ENCODE results near the gene ARID3B. TPM values are rescaled to one million over a fixed set of nuclear protein-coding genes. Genes with fewer than 3 reads are reported as not detected.

The ARID3B gene
- total RNA-seq, 1 donor from 2014 or later: 1.5 TPM

GRCh38 chr15:74642348-74642733, 101.3 kb downstream of the ARID3B start:
- no peak for DNase-seq (ENCODE audit: low read depth, low spot score)

DNA sequence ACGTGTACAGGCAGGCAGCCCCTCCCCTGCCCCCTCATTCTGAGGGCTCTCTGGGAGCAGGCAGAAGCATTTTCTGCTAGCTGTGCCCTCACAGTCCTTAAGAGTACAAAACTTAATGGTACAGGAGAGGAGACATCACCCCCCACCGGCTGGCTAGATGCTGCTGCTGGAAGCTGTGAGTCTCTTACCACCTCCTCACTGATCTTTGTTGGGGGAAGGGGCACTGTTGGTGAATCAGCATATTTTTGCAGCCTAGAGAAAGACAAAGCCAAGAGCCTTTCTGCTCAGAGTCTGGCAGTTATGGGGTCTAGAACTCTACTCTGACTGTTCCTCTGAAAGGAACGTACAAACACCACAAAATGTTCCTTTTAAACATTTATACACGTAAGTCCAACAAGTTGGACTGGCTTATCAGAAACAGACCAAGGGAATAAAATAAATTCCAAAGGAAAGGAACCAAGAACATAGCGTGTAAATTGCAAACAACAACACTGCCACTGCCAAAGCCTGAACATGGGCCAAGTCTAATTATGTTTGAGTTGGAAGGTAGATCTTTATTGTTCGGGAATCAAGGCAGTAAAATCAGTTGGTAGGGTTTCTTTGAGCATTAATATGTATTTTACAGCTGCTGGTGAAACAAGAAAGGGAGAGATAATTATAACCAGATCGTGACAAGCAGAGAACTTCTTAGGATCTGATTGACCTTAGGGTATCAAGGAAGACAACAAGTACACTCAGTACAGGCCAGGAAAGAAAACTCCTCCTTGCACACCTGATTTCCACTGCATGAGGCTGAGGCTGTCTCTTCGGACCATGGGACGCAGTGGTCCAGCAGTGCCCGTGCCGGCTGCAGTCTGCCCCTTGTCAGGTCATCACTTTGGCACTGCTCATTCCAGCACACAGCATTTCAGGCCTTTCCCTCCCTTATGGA, 102.0 kb downstream of the ARID3B start:
- DNase-seq (ENCODE audit: low read depth, low spot score): peak; percentile 29

- DNase-seq (ENCODE audit: low read depth, low spot score): no peak
Measured at GRCh38 chr15:74643665-74644204, 102.7 kb downstream of the ARID3B start.

- no peak for DNase-seq (ENCODE audit: low read depth, low spot score)
Measured at GRCh38 chr15:74646480-74646879, 105.5 kb downstream of the ARID3B start.

Other genes starting within 250 kb of the ARID3B start
- gene CYP11A1, start 173.6 kb upstream of the ARID3B start, total RNA-seq: not detected in 2 replicates
- gene SEMA7A, start 107.3 kb upstream of the ARID3B start, total RNA-seq: 0.73 and 1.3 TPM in 2 replicates
- 27.2 and 33.1 TPM in 2 replicates for gene UBL7, start 80.1 kb upstream of the ARID3B start, total RNA-seq
- 52.8 and 64.3 TPM in 2 replicates for gene CLK3, start 74.6 kb downstream of the ARID3B start, total RNA-seq
- 14.3 and 21.1 TPM in 2 replicates for gene EDC3, start 154.8 kb downstream of the ARID3B start, total RNA-seq
- gene CYP1A1, start 184.3 kb downstream of the ARID3B start, total RNA-seq: 1.2 and 1.3 TPM in 2 replicates
- gene CYP1A2, start 207.6 kb downstream of the ARID3B start, total RNA-seq: not detected in 2 replicates
- 39.5 and 46.1 TPM in 2 replicates for gene CSK, start 240.9 kb downstream of the ARID3B start, total RNA-seq

Measured in pulmonary artery endothelial cell (primary cell).